Stimulated activated memory B cell treated with anti-CD40 and anti-IgM and Interleukin-4, amounts not matched to agents 10 μg/mL and 1 μg/mL and 100 μg/mL, for 72 hours (primary cell): ENCODE results near the gene LGALS1.

Experiments used
- ATAC-seq: fragments of 150-1000 bp; cut with Tn5 transposase; 2 replicates; pipeline ENCODE4 v1.10.0; 2021
- H3K27ac Mint-ChIP-seq: one replicate; pipeline ENCODE4 v1.8.0; 2022; ENCODE audit warnings: mild to moderate bottlenecking, mixed read lengths
- H3K27me3 Mint-ChIP-seq: one replicate; pipeline ENCODE4 v1.8.0; 2022; ENCODE audit warnings: mixed read lengths
- H3K36me3 Mint-ChIP-seq: one replicate; pipeline ENCODE4 v1.8.0; 2022; ENCODE audit warnings: mixed read lengths
- H3K4me1 Mint-ChIP-seq: one replicate; pipeline ENCODE4 v1.8.0; 2022; ENCODE audit warnings: mixed read lengths
- H3K4me3 Mint-ChIP-seq: one replicate; pipeline ENCODE4 v1.8.0; 2022; ENCODE audit warnings: mild to moderate bottlenecking, moderate library complexity, mixed read lengths
- H3K9me3 Mint-ChIP-seq: one replicate; pipeline ENCODE4 v1.8.0; 2022; ENCODE audit warnings: mixed read lengths

Gene LGALS1

DNA sequence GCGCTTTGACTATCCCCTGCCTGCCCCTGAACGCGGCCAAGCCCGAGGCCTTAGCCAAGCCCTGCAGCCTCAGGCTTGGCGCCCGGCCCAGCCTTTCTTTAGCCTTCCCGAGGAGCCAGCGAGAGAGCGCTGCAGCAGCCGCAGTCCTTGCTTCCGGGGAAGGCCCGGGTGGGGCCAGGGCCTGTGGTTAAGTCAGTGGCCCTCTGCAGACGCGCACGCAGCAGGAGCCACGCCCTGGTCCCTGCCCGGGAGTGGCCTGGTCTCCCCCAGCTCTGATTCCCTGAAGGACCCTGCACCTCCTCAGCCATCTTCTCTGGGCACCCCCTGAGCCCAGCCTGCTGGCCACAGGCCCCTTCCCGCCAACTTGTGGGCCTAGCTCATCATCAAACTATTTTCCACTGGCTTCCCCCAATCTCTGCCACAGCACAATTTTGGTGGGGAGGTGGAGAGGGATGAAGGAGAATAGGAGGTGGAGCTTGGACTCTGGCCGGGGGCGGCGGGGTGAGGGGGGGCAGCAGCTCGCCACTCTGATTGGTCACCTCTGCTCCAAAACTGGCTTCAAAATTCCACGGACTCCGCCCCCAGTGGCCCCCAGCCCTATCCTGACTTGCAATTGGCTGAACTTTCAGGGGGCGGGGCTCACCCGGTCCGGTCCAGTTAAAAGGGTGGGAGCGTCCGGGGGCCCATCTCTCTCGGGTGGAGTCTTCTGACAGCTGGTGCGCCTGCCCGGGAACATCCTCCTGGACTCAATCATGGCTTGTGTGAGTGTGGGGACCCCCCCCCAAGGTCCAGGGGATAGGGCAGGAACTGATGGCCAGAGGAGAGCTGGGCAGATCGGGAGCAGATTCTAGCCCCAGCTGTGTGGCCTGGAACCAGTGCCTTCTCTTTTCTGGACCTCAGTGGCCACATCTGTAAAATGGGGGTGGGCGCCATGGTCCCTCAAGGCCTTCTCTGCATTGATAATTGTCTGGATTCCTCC is at the start of gene LGALS1:
LGALS1 (plus strand) TSS at position 686 of the 979 bp plus-strand sequence; CDS start at position 753, 67 bp downstream.
- Mint-ChIP-seq H3K4me1 (peaks cover 71% of the 10 kb centered on the region), H3K36me3 (peaks cover 20% of the 10 kb centered on the region), H3K27me3 (no peaks in the 10 kb centered on the region), H3K9me3 (no peaks in the 10 kb centered on the region), H3K4me3 (peak within 1 kb of the TSS; percentile 85), H3K27ac (peak within 1 kb of the TSS; percentile 95)
- ATAC-seq = peak; percentile 78

GRCh38 chr22:37625737-37626136 is 49.7 kb upstream of the LGALS1 start:
- Mint-ChIP-seq H3K27me3 (no peaks in the 10 kb centered on the region), H3K36me3 (peaks cover 40% of the 10 kb centered on the region), H3K27ac (peak overlapping the region; percentile 85), H3K4me1 (peaks cover 71% of the 10 kb centered on the region), H3K9me3 (no peaks in the 10 kb centered on the region), H3K4me3 (peak overlapping the region; percentile 41)
- no peak for ATAC-seq

GRCh38 chr22:37626144-37626543 is 49.3 kb upstream of the LGALS1 start:
- Mint-ChIP-seq H3K27ac (peak overlapping the region; percentile 85), H3K27me3 (no peaks in the 10 kb centered on the region)

DNA sequence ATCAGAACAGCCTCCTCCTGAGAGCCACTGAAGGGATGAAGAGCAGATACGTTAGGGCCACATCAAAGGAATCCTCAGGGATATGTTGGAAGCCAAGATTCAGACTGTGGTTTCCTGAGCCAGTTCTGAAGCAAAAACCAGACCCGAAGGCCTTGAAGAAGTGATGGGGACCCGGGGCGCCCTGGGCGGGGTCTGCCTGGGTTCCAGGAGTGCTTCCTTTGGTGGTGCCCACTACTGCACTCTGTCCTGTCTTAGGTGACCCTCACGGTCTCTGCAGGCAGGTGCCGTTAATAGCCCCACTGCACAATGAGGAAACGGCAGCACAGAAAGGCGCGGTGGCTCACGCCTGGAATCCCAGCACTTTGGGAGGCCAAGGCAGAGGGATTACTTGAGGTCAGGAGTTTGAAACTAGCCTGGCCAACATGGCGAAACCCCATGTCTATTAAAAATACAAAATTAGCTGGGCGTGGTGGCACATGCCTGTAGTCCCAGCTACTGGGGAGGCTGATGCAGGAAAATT is 48.8 kb upstream of the LGALS1 start:
- H3K27ac Mint-ChIP-seq = peak overlapping the region; percentile 85
- H3K9me3 Mint-ChIP-seq = no peaks in the 10 kb centered on the region
- H3K4me3 Mint-ChIP-seq = peak overlapping the region; percentile 6
- ATAC-seq = no peak
- H3K36me3 Mint-ChIP-seq = peaks cover 41% of the 10 kb centered on the region
- no peaks in the 10 kb centered on the region for H3K27me3 Mint-ChIP-seq
- H3K4me1 Mint-ChIP-seq = peaks cover 73% of the 10 kb centered on the region

More at GRCh38 chr22:37626144-37626543, 49.3 kb upstream of the LGALS1 start:
- peak overlapping the region; percentile 41 for H3K4me3 Mint-ChIP-seq
- ATAC-seq = no peak
- H3K4me1 Mint-ChIP-seq = peaks cover 69% of the 10 kb centered on the region
- H3K9me3 Mint-ChIP-seq = no peaks in the 10 kb centered on the region
- peaks cover 38% of the 10 kb centered on the region for H3K36me3 Mint-ChIP-seq

DNA sequence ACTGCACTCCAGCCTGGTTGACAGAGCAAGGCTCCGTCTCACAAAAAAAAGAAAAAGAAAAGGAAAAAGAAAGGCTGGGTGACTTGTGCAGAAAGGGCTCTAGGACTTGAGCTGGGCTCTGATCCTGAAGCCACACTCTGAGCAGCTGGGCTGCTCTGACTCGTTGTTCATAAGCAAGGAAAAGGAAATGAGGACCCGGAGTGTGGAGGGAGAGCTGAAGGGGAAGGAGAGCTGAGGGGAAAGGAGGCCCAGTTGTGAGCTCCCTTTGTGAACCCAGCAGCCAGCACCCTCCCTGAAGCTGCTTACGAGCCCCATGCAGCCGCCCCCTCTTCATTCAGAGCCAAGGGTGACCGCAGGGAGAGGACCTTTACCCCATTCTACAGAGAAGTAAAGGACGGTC is 48.3 kb upstream of the LGALS1 start:
- Mint-ChIP-seq H3K27me3 (no peaks in the 10 kb centered on the region), H3K27ac (peak overlapping the region; percentile 85), H3K4me1 (peaks cover 78% of the 10 kb centered on the region), H3K4me3 (peak overlapping the region; percentile 25), H3K36me3 (peaks cover 46% of the 10 kb centered on the region), H3K9me3 (no peaks in the 10 kb centered on the region)
- ATAC-seq = no peak

DNA sequence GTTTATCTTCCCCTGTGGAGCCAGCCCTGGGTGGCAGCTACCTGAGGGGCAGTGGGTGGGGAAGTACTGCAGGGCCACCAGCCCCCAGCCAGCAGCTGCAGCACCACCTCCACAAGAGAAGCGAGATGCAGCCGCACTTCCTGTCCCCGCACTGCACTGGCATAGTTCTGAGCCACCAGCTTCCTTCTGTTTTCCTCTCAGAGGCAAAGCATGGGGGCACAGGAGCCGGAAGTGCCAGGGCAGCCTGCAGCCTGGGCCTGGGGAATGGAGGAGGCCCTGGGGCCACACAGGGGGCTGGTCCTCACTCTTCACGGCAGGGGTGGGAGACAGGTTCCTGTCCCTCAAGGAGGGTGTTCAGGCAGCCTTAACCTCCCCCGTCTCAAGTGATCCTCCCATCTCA is 47.9 kb upstream of the LGALS1 start:
- Mint-ChIP-seq H3K27ac (peak overlapping the region; percentile 85), H3K4me1 (peaks cover 82% of the 10 kb centered on the region), H3K27me3 (no peaks in the 10 kb centered on the region), H3K36me3 (peaks cover 47% of the 10 kb centered on the region), H3K4me3 (peak overlapping the region; percentile 25), H3K9me3 (no peaks in the 10 kb centered on the region)
- peak; percentile 65 for ATAC-seq

DNA sequence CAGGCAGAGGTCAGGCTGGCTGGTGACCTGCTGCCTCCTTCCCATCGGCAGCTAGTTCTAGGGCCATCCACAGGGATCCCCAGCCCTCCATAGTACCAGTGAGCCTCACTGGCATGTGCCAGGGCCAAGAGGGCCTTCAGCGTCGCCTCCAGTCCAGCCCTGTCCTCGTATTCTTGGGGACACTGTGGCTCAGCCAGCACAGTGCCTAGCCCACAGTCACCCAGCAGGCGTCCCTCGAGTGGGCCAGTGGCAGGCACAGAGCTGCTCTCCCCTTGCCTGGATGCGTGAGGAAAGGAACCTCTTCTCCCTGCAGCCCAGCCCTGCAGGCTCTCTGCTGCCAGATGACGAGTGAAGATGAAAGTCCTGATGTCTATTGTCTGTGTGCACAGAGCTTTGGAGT is 46.6 kb upstream of the LGALS1 start:
- H3K9me3 Mint-ChIP-seq = no peaks in the 10 kb centered on the region
- H3K4me3 Mint-ChIP-seq = no peak overlapping the region
- no peaks in the 10 kb centered on the region for H3K27me3 Mint-ChIP-seq
- peaks cover 83% of the 10 kb centered on the region for H3K4me1 Mint-ChIP-seq
- peaks cover 43% of the 10 kb centered on the region for H3K36me3 Mint-ChIP-seq
- peak overlapping the region; percentile 85 for H3K27ac Mint-ChIP-seq
- ATAC-seq = no peak

- ATAC-seq = no peak
- Mint-ChIP-seq H3K4me1 (peaks cover 83% of the 10 kb centered on the region), H3K36me3 (peaks cover 34% of the 10 kb centered on the region), H3K27ac (no peak overlapping the region), H3K27me3 (no peaks in the 10 kb centered on the region), H3K9me3 (no peaks in the 10 kb centered on the region), H3K4me3 (no peak overlapping the region)
Measured at GRCh38 chr22:37629928-37630327, 45.5 kb upstream of the LGALS1 start.

GRCh38 chr22:37630839-37631435 is 44.5 kb upstream of the LGALS1 start:
- H3K4me1 Mint-ChIP-seq = peaks cover 83% of the 10 kb centered on the region
- H3K27ac Mint-ChIP-seq = peak overlapping the region; percentile 92

GRCh38 chr22:37631448-37632173 is 43.8 kb upstream of the LGALS1 start:
- peaks cover 19% of the 10 kb centered on the region for H3K36me3 Mint-ChIP-seq
- H3K4me1 Mint-ChIP-seq = peaks cover 83% of the 10 kb centered on the region
- no peaks in the 10 kb centered on the region for H3K9me3 Mint-ChIP-seq
- no peaks in the 10 kb centered on the region for H3K27me3 Mint-ChIP-seq
- peak overlapping the region; percentile 92 for H3K27ac Mint-ChIP-seq
- no peak for ATAC-seq
- H3K4me3 Mint-ChIP-seq = no peak overlapping the region

More at GRCh38 chr22:37630839-37631435, 44.5 kb upstream of the LGALS1 start:
- no peaks in the 10 kb centered on the region for H3K27me3 Mint-ChIP-seq
- no peak for ATAC-seq
- peaks cover 24% of the 10 kb centered on the region for H3K36me3 Mint-ChIP-seq
- no peaks in the 10 kb centered on the region for H3K9me3 Mint-ChIP-seq
- H3K4me3 Mint-ChIP-seq = no peak overlapping the region

DNA sequence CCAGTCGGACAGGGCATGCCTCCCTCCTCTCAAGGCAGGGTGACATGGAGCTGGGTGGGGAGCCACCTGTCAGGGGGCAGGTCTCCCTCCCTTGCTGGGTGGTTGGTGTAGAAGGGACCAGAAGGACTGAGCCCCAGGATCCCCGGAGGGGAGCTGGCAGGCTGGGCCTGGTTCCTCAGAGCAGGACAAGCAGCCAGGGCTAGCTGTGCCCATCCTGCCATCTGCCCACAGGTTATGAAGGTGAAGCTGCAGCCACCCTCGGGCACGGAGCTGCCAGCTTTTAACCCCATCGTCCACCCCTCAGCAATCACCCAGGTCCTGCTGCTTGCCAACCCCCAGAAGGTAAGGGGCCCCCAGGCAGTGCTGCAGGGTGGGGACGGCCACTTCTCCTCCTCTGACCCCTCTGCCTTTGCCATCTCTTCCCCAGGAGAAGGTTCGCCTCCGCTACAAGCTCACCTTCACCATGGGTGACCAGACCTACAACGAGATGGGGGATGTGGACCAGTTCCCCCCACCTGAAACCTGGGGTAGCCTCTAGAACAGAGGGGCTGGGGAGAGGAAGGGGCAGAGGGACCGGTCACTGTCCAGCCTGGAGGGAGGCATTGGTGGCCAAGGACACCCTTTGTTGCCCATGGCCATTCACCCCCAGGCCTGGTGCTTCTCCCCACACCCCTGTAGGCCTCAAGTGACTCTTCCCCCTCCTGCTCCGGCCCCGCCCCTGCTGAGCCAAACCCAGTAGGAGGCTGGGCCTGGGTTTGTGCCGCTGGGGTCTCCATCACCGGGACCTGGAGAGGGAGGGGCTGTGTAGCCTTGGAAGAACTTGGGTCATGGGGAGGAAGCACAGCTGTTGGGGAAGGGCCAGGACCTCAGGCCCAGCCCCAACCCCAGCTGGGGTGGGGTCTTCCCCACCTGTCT is 43.0 kb upstream of the LGALS1 start:
- H3K27ac Mint-ChIP-seq = peak overlapping the region; percentile 92
- H3K4me3 Mint-ChIP-seq = no peak overlapping the region
- no peaks in the 10 kb centered on the region for H3K27me3 Mint-ChIP-seq
- H3K4me1 Mint-ChIP-seq = peaks cover 83% of the 10 kb centered on the region
- no peak for ATAC-seq
- H3K36me3 Mint-ChIP-seq = peaks cover 19% of the 10 kb centered on the region
- no peaks in the 10 kb centered on the region for H3K9me3 Mint-ChIP-seq

DNA sequence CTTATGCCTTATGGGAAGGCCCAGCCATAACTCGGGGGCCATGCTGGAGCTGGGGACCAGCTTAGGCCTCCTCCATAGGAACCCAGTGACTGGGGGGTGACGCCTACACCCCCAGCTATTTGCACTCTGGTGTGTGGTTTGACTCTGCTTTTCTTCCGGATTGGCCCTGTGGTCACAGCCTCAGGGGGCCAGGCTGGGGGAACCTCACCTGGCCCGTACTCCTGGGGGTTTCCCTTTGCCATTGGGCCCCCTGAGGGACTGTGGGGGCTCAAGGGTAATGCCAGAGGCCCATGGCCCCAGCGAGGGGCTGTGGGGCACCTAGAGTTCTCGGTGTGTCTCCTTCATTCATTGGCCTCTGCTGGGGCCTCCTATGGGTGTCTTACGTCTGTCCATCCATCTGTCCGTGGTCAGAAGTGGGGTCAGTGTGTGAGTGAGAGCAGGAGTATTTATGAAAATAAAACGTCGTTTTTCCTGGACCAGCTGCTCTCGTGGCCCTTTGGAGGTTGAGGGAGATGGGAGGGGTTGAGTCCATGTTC is 42.3 kb upstream of the LGALS1 start:
- peak overlapping the region; percentile 61 for H3K4me3 Mint-ChIP-seq
- peak overlapping the region; percentile 92 for H3K27ac Mint-ChIP-seq
- H3K9me3 Mint-ChIP-seq = no peaks in the 10 kb centered on the region
- peaks cover 19% of the 10 kb centered on the region for H3K36me3 Mint-ChIP-seq
- no peaks in the 10 kb centered on the region for H3K27me3 Mint-ChIP-seq
- peak; percentile 81 for ATAC-seq
- H3K4me1 Mint-ChIP-seq = peaks cover 83% of the 10 kb centered on the region

GRCh38 chr22:37633625-37634416 is 41.6 kb upstream of the LGALS1 start:
- Mint-ChIP-seq H3K4me3 (peak overlapping the region; percentile 61), H3K27me3 (no peaks in the 10 kb centered on the region), H3K27ac (peak overlapping the region; percentile 92), H3K4me1 (peaks cover 83% of the 10 kb centered on the region), H3K9me3 (no peaks in the 10 kb centered on the region), H3K36me3 (peaks cover 16% of the 10 kb centered on the region)
- ATAC-seq = peak; percentile 89
